ENCODE data around the gene UBE2H. TPM values are rescaled to one million over a fixed set of nuclear protein-coding genes. Genes with fewer than 3 reads are reported as not detected.

Gene UBE2H
- total RNA-seq, 1 donor from 2014 or later, result 80.7 TPM

GRCh38 chr7:129801882-129802281, 150.9 kb downstream of the UBE2H start:
- DNase-seq (ENCODE audit: extremely low spot score, unreplicated experiment), result no peak
- Mint-ChIP-seq H3K9me3 (no peaks in the 10 kb centered on the region), H3K4me1 (ENCODE audit: unreplicated experiment) (peaks cover 7% of the 10 kb centered on the region), H3K36me3 (no peaks in the 10 kb centered on the region), H3K27me3 (peaks cover 3% of the 10 kb centered on the region), H3K4me3 (no peak overlapping the region), H3K27ac (no peak overlapping the region)
- TF ChIP-seq, protein P1, sequence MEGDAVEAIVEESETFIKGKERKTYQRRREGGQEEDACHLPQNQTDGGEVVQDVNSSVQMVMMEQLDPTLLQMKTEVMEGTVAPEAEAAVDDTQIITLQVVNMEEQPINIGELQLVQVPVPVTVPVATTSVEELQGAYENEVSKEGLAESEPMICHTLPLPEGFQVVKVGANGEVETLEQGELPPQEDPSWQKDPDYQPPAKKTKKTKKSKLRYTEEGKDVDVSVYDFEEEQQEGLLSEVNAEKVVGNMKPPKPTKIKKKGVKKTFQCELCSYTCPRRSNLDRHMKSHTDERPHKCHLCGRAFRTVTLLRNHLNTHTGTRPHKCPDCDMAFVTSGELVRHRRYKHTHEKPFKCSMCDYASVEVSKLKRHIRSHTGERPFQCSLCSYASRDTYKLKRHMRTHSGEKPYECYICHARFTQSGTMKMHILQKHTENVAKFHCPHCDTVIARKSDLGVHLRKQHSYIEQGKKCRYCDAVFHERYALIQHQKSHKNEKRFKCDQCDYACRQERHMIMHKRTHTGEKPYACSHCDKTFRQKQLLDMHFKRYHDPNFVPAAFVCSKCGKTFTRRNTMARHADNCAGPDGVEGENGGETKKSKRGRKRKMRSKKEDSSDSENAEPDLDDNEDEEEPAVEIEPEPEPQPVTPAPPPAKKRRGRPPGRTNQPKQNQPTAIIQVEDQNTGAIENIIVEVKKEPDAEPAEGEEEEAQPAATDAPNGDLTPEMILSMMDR (conservative IDR thresholded peaks at IDR 0.05), result no peak

GRCh38 chr7:129800901-129801300, 151.9 kb downstream of the UBE2H start:
- TF ChIP-seq, protein P1 (conservative IDR thresholded peaks at IDR 0.05), result no peak
- Mint-ChIP-seq H3K27me3 (peaks cover 3% of the 10 kb centered on the region), H3K36me3 (no peaks in the 10 kb centered on the region), H3K27ac (no peak overlapping the region), H3K4me1 (ENCODE audit: unreplicated experiment) (peaks cover 7% of the 10 kb centered on the region), H3K4me3 (no peak overlapping the region), H3K9me3 (no peaks in the 10 kb centered on the region)
- DNase-seq (ENCODE audit: extremely low spot score, unreplicated experiment), result no peak

GRCh38 chr7:129799350-129799955, 153.3 kb downstream of the UBE2H start:
- no peaks in the 10 kb centered on the region for H3K9me3 Mint-ChIP-seq
- no peak for DNase-seq (ENCODE audit: extremely low spot score, unreplicated experiment)
- H3K4me1 Mint-ChIP-seq (ENCODE audit: unreplicated experiment), result peaks cover 4% of the 10 kb centered on the region
- peaks cover 3% of the 10 kb centered on the region for H3K27me3 Mint-ChIP-seq
- TF ChIP-seq, protein P1 (conservative IDR thresholded peaks at IDR 0.05), result no peak
- H3K4me3 Mint-ChIP-seq, result no peak overlapping the region
- H3K36me3 Mint-ChIP-seq, result no peaks in the 10 kb centered on the region
- no peak overlapping the region for H3K27ac Mint-ChIP-seq

DNA sequence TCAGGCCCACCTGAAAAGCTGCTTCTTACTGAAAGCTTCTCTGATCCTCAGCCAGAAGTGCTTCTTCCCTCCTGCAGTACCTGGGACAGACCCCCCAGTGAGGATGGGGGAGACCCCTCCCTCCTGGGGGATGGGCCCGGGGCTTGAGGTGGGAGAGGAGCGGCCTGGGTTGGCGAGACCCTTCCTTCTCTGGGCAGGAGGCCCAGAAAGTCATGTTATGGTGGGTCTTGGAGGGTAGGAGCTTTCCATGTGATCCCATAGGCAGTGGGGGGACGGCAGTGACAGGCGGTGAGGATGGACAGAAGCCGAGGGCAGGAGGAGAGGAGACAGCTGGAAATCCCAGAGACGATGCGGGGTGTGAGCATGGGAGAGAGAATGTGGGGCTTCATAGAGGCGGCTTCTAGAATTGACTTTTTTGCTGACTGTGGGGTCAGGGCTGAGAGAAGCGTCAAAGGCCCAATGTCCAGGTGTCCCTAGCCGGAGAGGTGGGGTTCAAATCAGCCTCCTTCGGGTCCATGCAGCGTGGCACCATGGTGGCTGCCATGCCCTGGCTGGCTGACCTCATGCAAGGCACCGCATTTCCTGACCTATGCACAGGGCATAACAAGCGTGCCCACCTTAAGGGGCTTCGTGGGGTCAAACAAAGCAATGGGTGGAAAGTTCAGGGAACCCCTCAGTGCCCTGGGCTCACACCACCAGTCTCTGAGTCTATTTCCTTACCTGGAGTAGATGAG, 154.0 kb downstream of the UBE2H start:
- TF ChIP-seq, protein P1 (conservative IDR thresholded peaks at IDR 0.05), result no peak
- Mint-ChIP-seq H3K4me3 (no peak overlapping the region), H3K27ac (no peak overlapping the region), H3K27me3 (peaks cover 3% of the 10 kb centered on the region), H3K4me1 (ENCODE audit: unreplicated experiment) (peaks cover 4% of the 10 kb centered on the region), H3K9me3 (no peaks in the 10 kb centered on the region), H3K36me3 (no peaks in the 10 kb centered on the region)
- no peak for DNase-seq (ENCODE audit: extremely low spot score, unreplicated experiment)

- Mint-ChIP-seq H3K4me3 (no peak overlapping the region), H3K27me3 (no peaks in the 10 kb centered on the region), H3K27ac (no peak overlapping the region), H3K4me1 (ENCODE audit: unreplicated experiment) (peaks cover 4% of the 10 kb centered on the region), H3K36me3 (no peaks in the 10 kb centered on the region), H3K9me3 (no peaks in the 10 kb centered on the region)
- TF ChIP-seq, protein P1 (conservative IDR thresholded peaks at IDR 0.05), result no peak
- DNase-seq (ENCODE audit: extremely low spot score, unreplicated experiment), result no peak
These were observed 155.5 kb downstream of the UBE2H start for GRCh38 chr7:129797214-129797789.
